A673 (cell line): ENCODE results near the gene SLC26A11. TPM values are rescaled to one million over a fixed set of nuclear protein-coding genes. Genes with fewer than 3 reads are reported as not detected.

ENCODE experiments used
- BruUV-seq: library from RNA; stranded (reverse); fragments of 400-500 nt; replicated peaks from 2 replicates; lab custom pipeline; 2021; lab: Mats Ljungman, UMichigan
- CTCF ChIA-PET: fragments of 300-600 bp; sonication (Branson Sonifier 250); formaldehyde crosslinking; loops from one replicate; lab custom pipeline; 2022; ENCODE audit warnings: antibody characterized with exemption; lab: Charles Lee
- POLR2A ChIA-PET: fragments of 300-600 bp; sonication (Branson Sonifier 250); formaldehyde crosslinking; loops from one replicate; lab custom pipeline; 2022; ENCODE audit warnings: antibody characterized with exemption; ENCODE audit not compliant: low non-redundant PET; lab: Charles Lee
- DNase-seq: peaks from one replicate; pipeline ENCODE4 v3.0.0-alpha.2; 2015; ENCODE audit warnings: low spot score
- H3K27ac ChIP-seq: fragments of 200-600 bp; sonication (generic); 2 replicates; pipeline ENCODE4 v1.5.1; 2016; ENCODE audit warnings: mixed run types, low read depth, mild to moderate bottlenecking, mixed read lengths, antibody characterized with exemption, low read length; ENCODE audit not compliant: poor library complexity, severe bottlenecking
- H3K27me3 ChIP-seq: fragments of 200-600 bp; sonication (generic); replicated peaks from 2 replicates; pipeline ENCODE4 v1.6.1; 2017; ENCODE audit warnings: mixed run types, low read depth, mild to moderate bottlenecking, mixed read lengths, antibody characterized with exemption, low read length; ENCODE audit not compliant: insufficient read depth, poor library complexity
- H3K36me3 ChIP-seq: fragments of 200-600 bp; sonication (generic); 2 replicates; pipeline ENCODE4 v1.6.1; 2016; ENCODE audit warnings: mixed run types, mild to moderate bottlenecking, mixed read lengths, antibody characterized with exemption, low read length; ENCODE audit not compliant: insufficient read depth, poor library complexity, severe bottlenecking
- H3K4me1 ChIP-seq: fragments of 200-600 bp; sonication (generic); 2 replicates; pipeline ENCODE4 v1.6.1; 2017; ENCODE audit warnings: mixed run types, mild to moderate bottlenecking, mixed read lengths, antibody characterized with exemption, low read length; ENCODE audit not compliant: insufficient read depth, poor library complexity, severe bottlenecking
- H3K4me3 ChIP-seq: fragments of 200-600 bp; sonication (generic); 2 replicates; pipeline ENCODE4 v1.5.1; 2016; ENCODE audit warnings: low read depth, mixed run types, mild to moderate bottlenecking, mixed read lengths, low read length; ENCODE audit not compliant: poor library complexity, severe bottlenecking
- H3K9me3 ChIP-seq: fragments of 200-600 bp; sonication (generic); 2 replicates; pipeline ENCODE4 v1.6.1; 2016; ENCODE audit warnings: mixed run types, low read depth, mild to moderate bottlenecking, mixed read lengths, antibody characterized with exemption, low read length; ENCODE audit not compliant: poor library complexity, severe bottlenecking
- CTCF ChIP-seq: fragments of 300-800, 200-600 bp; sonication (generic); conservative IDR thresholded peaks from 2 replicates; pipeline ENCODE4 v1.5.1; 2017; ENCODE audit warnings: low read depth, mild to moderate bottlenecking, antibody characterized with exemption, low read length, moderate library complexity, mixed read lengths
- EZH2 ChIP-seq: fragments of 200-600 bp; sonication (generic); IDR thresholded peaks from 2 replicates; pipeline ENCODE4 v1.6.1; 2017; ENCODE audit warnings: borderline replicate concordance, low read depth, mild to moderate bottlenecking, mixed read lengths, antibody characterized with exemption, low read length; ENCODE audit not compliant: poor library complexity, severe bottlenecking
- intact Hi-C: fragments of 100-400 bp; cut with micrococcal nuclease; formaldehyde crosslinking; loops from one replicate; pipeline ENCODE4 v1.10.0; 2022; ENCODE audit not compliant: unreplicated experiment
- total RNA-seq: library from RNA; stranded (reverse); gene quantifications from 2 replicates; pipeline ENCODE4 v1.2.3, GENCODE V29; 2021

SLC26A11 gene
- total RNA-seq, 1 experiment from 2014 or later, result 23.5 TPM

GRCh38 chr17:80233202-80233601, 13.0 kb downstream of the SLC26A11 start:
- Histone ChIP-seq H3K36me3 (no peaks in the 10 kb centered on the region), H3K27me3 (no peaks in the 10 kb centered on the region), H3K4me3 (no peak overlapping the region), H3K4me1 (no peaks in the 10 kb centered on the region), H3K9me3 (peaks cover 20% of the 10 kb centered on the region), H3K27ac (no peak overlapping the region)
- DNase-seq, result no peak
- BruUV-seq, result no TSS peak
- TF ChIP-seq EZH2, result no peak
- intact Hi-C loops, result no loop called here
- ChIA-PET CTCF (no interaction called here), POLR2A (no interaction called here)

GRCh38 chr17:80236911-80237310, 16.7 kb downstream of the SLC26A11 start:
- H3K36me3 ChIP-seq, result no peaks in the 10 kb centered on the region
- no peak overlapping the region for H3K27ac ChIP-seq
- BruUV-seq, result no TSS peak
- TF ChIP-seq CTCF, result no peak
- no peak for TF ChIP-seq EZH2
- CTCF ChIA-PET, result interaction anchor here (0.6 kb wide), 1 partner anchor 242 kb away, joined by 5 read pairs; no protein-coding TSS in a partner anchor
- POLR2A ChIA-PET, result no interaction called here
- intact Hi-C loops, result no loop called here
- no peaks in the 10 kb centered on the region for H3K4me1 ChIP-seq
- DNase-seq, result no peak
- no peak overlapping the region for H3K4me3 ChIP-seq
- H3K9me3 ChIP-seq, result peaks cover 17% of the 10 kb centered on the region
- H3K27me3 ChIP-seq, result no peaks in the 10 kb centered on the region

- ChIA-PET CTCF (interaction anchor here (0.6 kb wide), 1 partner anchor 242 kb away, joined by 5 read pairs; no protein-coding TSS in a partner anchor), POLR2A (no interaction called here)
- Histone ChIP-seq H3K27ac (no peak overlapping the region), H3K4me3 (no peak overlapping the region), H3K36me3 (no peaks in the 10 kb centered on the region), H3K27me3 (no peaks in the 10 kb centered on the region), H3K9me3 (peaks cover 12% of the 10 kb centered on the region), H3K4me1 (no peaks in the 10 kb centered on the region)
- intact Hi-C loops, result no loop called here
- no TSS peak for BruUV-seq
- no peak for DNase-seq
- TF ChIP-seq CTCF, result no peak
- no peak for TF ChIP-seq EZH2
These were observed 17.2 kb downstream of the SLC26A11 start for GRCh38 chr17:80237386-80237785.

- ChIA-PET CTCF (no interaction called here), POLR2A (no interaction called here)
- intact Hi-C loops, result no loop called here
- H3K27me3 ChIP-seq, result no peaks in the 10 kb centered on the region
- H3K36me3 ChIP-seq, result no peaks in the 10 kb centered on the region
- TF ChIP-seq EZH2 (no peak), CTCF (no peak)
- no peaks in the 10 kb centered on the region for H3K4me1 ChIP-seq
- H3K27ac ChIP-seq, result no peak overlapping the region
- DNase-seq, result no peak
- BruUV-seq, result no TSS peak
- H3K9me3 ChIP-seq, result no peaks in the 10 kb centered on the region
- no peak overlapping the region for H3K4me3 ChIP-seq
These were observed 22.3 kb downstream of the SLC26A11 start for GRCh38 chr17:80242505-80242904.
